Activated CD8-positive, alpha-beta memory T cell treated with anti-CD3 and anti-CD28 coated beads for 48 hours (primary cell): ENCODE data around the gene CEP250.

Experiments
- DNase-seq, 3 experiments: peaks; one replicate each; pipeline ENCODE4 v3.0.0-alpha.2; 2020; ENCODE audit warnings: low read depth in 2 of 3, low spot score in 2 of 3

The CEP250 gene

GRCh38 chr20:35559042-35559693, 103.8 kb downstream of the CEP250 start:
- no peak for DNase-seq

DNA sequence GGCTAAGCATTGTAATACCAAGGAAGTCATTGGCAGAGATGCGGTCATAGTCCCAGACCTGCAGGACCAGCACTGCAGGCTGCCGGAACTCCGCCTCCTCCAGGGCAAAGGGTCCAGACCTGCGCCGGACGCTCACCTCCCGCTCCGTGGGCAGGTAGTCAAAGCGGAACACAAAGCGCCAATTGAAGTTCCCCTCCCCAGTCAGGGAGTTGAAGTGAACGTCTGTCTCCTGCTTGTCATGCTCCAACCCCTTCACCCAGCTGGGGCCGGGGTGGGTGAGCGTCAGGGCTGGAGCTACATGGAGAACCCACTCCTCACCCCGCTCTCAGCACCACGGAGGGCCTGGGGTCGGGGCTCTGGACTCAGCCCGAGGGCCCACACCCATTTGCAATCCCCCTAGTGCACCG, 104.7 kb downstream of the CEP250 start:
- DNase-seq, result no peak

- DNase-seq, result no peak
These were observed 105.1 kb downstream of the CEP250 start for GRCh38 chr20:35560541-35560940.

DNA sequence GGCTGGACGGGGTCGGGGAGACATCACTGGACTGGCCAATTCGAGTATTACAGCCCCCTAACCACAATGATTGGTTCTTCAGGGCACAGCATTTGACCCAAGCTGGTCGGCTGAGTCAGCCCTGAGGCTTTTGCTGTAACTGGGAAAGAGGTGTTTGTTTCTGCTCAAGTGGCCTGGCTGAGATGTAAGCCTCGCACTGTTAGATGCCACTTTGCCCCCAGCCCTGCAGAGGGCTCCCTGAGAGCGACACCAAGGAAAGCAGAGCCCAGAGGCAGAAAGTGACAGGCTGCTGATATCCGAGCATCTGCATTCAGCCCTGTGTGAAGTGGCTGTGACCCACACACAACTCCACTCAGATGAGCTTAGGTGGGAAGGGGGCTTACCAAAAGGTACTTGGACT, 105.9 kb downstream of the CEP250 start:
- no peak for DNase-seq

DNA sequence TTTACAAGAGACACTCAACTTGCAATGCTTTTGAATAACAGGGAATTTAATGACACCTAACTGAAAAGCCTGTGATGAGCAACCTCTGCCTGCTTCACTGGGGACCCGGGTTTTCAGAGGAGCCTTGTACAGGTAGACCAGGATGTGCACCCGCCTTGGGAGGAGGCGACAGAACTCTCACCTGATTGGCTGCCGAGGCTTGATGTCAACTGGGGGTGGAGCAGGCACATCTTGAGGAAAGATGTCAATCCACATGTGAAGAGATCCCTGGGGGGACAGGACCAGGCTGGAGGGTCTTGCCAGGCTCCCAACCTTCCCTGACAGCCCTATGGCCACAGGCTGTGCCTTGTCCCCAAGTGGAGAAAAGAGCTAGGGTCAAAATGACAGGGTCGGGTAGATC, 106.3 kb downstream of the CEP250 start:
- no peak for DNase-seq

DNA sequence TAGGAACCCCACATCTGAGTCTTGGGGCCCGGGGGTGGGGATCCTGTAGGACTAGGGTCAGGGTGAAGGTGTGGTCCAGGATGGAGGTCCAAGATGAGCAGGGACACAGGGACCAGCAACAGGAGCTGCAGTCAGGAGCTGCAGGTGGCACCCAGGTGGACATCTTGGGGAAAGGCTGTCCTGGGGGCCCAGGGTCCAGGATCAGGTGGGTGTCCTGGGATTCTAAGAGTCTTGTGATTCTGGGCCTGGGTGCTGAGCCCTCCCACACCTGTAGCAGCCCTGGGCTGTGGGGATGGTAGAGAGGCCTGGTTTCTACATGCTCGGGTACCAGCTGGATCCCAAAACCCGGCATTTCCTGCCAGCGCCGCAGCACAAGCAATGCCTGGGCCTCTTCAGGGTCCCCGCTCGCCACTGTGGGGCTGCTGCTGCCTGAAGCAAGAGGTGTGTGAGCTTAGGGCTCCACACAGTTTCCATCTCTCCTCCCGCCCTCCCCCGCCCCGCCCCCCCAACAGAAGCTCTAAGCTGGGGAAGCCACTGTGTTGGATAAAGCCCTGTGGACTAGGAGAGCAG, 107.2 kb downstream of the CEP250 start:
- DNase-seq, result no peak

DNA sequence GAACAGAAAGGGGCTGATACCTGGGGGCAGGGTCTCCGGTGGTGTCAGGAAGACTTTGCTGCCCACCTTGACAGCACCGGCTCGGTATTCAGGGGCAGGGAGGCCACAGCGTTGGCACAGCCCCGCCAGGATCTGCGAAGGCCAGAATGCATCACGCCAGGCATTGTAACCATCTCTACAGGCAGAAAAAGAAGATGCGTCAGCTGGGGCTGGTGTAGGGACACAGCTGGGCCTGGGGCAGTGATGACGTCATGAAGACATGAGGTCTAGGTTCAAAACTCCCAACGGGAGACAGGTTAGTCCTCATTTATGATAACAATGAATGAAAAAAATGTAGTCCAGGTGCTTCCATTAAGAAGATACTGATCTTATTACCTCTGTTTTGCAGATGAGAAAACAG, 108.4 kb downstream of the CEP250 start:
- no peak for DNase-seq

- no peak for DNase-seq
These were observed 109.5 kb downstream of the CEP250 start for GRCh38 chr20:35564905-35565304.

DNA sequence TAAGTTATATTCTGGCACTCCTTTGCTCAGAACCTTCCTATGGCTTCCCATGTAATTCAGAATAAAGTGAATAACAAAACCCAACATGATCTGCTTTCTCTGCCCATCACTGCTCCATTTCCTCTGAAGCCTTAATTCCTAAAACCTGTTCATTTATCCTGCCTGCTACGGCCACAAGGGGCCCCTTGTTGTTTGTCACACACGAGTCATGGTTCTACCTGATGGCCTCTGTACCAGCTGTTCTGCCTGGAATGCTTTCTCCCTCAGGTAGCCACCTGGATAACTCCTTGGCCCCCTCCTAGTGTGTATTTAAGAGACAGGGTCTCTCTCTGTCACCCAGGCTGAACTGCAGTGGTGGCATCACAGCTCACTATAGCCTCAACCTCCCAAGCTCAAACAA, 113.2 kb downstream of the CEP250 start:
- no peak for DNase-seq
